SK-N-SH treated with all-trans-retinoic acid at 6 μM for 48 hours (cell line): ENCODE data around the gene ADARB2.

ENCODE experiments used
- ATAC-seq: fragments of 200-7000 bp; cut with Tn5 transposase; 3 replicates; pipeline ENCODE4 v1.9.1; 2020; ENCODE audit warnings: mild to moderate bottlenecking, moderate library complexity
- BACH2 ChIP-seq: fragments of 250-450 bp; sonication (Bioruptor Pico); IDR thresholded peaks from 2 replicates; pipeline ENCODE4 v1.9.0; 2021; ENCODE audit warnings: mild to moderate bottlenecking, borderline replicate concordance
- CREB5 ChIP-seq: fragments of 250-450 bp; sonication (Bioruptor Pico); IDR thresholded peaks from 2 replicates; pipeline ENCODE4 v1.5.1; 2020; ENCODE audit warnings: low read depth, mild to moderate bottlenecking, moderate library complexity
- ESRRG ChIP-seq: fragments of 250-450 bp; sonication (Bioruptor Pico); IDR thresholded peaks from 2 replicates; pipeline ENCODE4 v1.6.1; 2021; ENCODE audit warnings: mild to moderate bottlenecking
- ISL1 ChIP-seq: fragments of 250-450 bp; sonication (Bioruptor Pico); IDR thresholded peaks from 2 replicates; pipeline ENCODE4 v2.1.2; 2022; ENCODE audit warnings: mild to moderate bottlenecking, moderate library complexity
- OSR1 ChIP-seq: fragments of 250-450 bp; sonication (Bioruptor Pico); IDR thresholded peaks from 2 replicates; pipeline ENCODE4 v1.8.0; 2022; ENCODE audit warnings: moderate library complexity, mild to moderate bottlenecking, inconsistent platforms
- PATZ1 ChIP-seq: fragments of 250-450 bp; sonication (Bioruptor Pico); IDR thresholded peaks from 2 replicates; pipeline ENCODE4 v1.8.0; 2020; ENCODE audit warnings: mild to moderate bottlenecking, moderate library complexity, borderline replicate concordance
- RARB ChIP-seq: fragments of 250-450 bp; sonication (Bioruptor Pico); IDR thresholded peaks from 2 replicates; pipeline ENCODE4 v1.8.0; 2021; ENCODE audit warnings: mild to moderate bottlenecking, moderate library complexity
- TOX ChIP-seq: fragments of 250-450 bp; sonication (Bioruptor Pico); IDR thresholded peaks from 2 replicates; pipeline ENCODE4 v1.8.0; 2021; ENCODE audit warnings: mild to moderate bottlenecking, moderate library complexity, borderline replicate concordance
- TSHZ2 ChIP-seq: fragments of 250-450 bp; sonication (Bioruptor Pico); IDR thresholded peaks from 2 replicates; pipeline ENCODE4 v1.5.0; 2020; ENCODE audit warnings: mild to moderate bottlenecking, moderate library complexity
- ZC3H10 ChIP-seq: fragments of 250-450 bp; sonication (Bioruptor Pico); IDR thresholded peaks from 2 replicates; pipeline ENCODE4 v1.5.1; 2021; ENCODE audit warnings: mild to moderate bottlenecking, moderate library complexity
- ZFP30 ChIP-seq: fragments of 450-650 bp; formaldehyde crosslinking; IDR thresholded peaks from 2 replicates; pipeline ENCODE4 v1.5.0; 2022; ENCODE audit warnings: mild to moderate bottlenecking, moderate library complexity
- ZNF565 ChIP-seq: fragments of 450-650 bp; formaldehyde crosslinking; conservative IDR thresholded peaks from 2 replicates; pipeline ENCODE4 v1.5.0; 2020; ENCODE audit warnings: low read depth, mild to moderate bottlenecking, moderate library complexity
- ZNF70 ChIP-seq: fragments of 450-650 bp; formaldehyde crosslinking; IDR thresholded peaks from 2 replicates; pipeline ENCODE4 v1.5.0; 2020; ENCODE audit warnings: mild to moderate bottlenecking, moderate library complexity
- ZNF8 ChIP-seq: fragments of 450-650 bp; formaldehyde crosslinking; IDR thresholded peaks from 2 replicates; pipeline ENCODE4 v1.5.0; 2020; ENCODE audit warnings: mild to moderate bottlenecking, moderate library complexity
- TF ChIP-seq, protein P1 (sequence below): fragments of 250-450 bp; sonication (Bioruptor Pico); IDR thresholded peaks from 2 replicates; pipeline ENCODE4 v1.5.1; 2021; ENCODE audit warnings: mild to moderate bottlenecking, moderate library complexity

Gene ADARB2

GRCh38 chr10:1190052-1190395, 547.3 kb downstream of the ADARB2 start:
- no peak for ATAC-seq
- TF ChIP-seq RARB = no peak

- no peak for ATAC-seq
These were observed 547.9 kb downstream of the ADARB2 start for GRCh38 chr10:1189166-1190051.

GRCh38 chr10:1188558-1189135, 548.7 kb downstream of the ADARB2 start:
- ATAC-seq = no peak
- TF ChIP-seq ZNF565 = no peak
- no peak for TF ChIP-seq ESRRG
- no peak for TF ChIP-seq ZFP30
- no peak for TF ChIP-seq CREB5
- TF ChIP-seq RARB = no peak
- TF ChIP-seq TOX (CRISPR knock-in tag) = no peak
- no peak for TF ChIP-seq ZC3H10 (CRISPR knock-in tag)
- TF ChIP-seq ZNF8 = no peak
- no peak for TF ChIP-seq OSR1 (CRISPR knock-in tag)
- TF ChIP-seq TSHZ2 (CRISPR knock-in tag) = no peak

More at GRCh38 chr10:1189166-1190051, 547.9 kb downstream of the ADARB2 start:
- TF ChIP-seq TSHZ2 (CRISPR knock-in tag) = no peak
- TF ChIP-seq BACH2 (CRISPR knock-in tag) = no peak
- no peak for TF ChIP-seq RARB
- TF ChIP-seq ZC3H10 (CRISPR knock-in tag) = no peak
- no peak for TF ChIP-seq ISL1 (CRISPR knock-in tag)
- no peak for TF ChIP-seq ZNF70 (CRISPR knock-in tag)
- TF ChIP-seq PATZ1 (CRISPR knock-in tag) = no peak
- no peak for TF ChIP-seq CREB5
- TF ChIP-seq OSR1 (CRISPR knock-in tag) = no peak
- no peak for TF ChIP-seq ZNF8
- TF ChIP-seq, protein P1, sequence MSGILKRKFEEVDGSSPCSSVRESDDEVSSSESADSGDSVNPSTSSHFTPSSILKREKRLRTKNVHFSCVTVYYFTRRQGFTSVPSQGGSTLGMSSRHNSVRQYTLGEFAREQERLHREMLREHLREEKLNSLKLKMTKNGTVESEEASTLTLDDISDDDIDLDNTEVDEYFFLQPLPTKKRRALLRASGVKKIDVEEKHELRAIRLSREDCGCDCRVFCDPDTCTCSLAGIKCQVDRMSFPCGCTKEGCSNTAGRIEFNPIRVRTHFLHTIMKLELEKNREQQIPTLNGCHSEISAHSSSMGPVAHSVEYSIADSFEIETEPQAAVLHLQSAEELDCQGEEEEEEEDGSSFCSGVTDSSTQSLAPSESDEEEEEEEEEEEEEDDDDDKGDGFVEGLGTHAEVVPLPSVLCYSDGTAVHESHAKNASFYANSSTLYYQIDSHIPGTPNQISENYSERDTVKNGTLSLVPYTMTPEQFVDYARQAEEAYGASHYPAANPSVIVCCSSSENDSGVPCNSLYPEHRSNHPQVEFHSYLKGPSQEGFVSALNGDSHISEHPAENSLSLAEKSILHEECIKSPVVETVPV (CRISPR knock-in tag) = no peak
- no peak for TF ChIP-seq ZFP30
- no peak for TF ChIP-seq ZNF565
